Activated T-cell treated with anti-CD3 and anti-CD28 coated beads, Interleukin-2, amount 50 U/mL, for 72 hours (primary cell): ENCODE data around the gene NKAIN2. TPM values are rescaled to one million over a fixed set of nuclear protein-coding genes. Genes with fewer than 3 reads are reported as not detected.
A peak's percentile ranks its signal among the peaks of the same experiment; 100 is the strongest.

ENCODE experiments used
- ATAC-seq, 2 donors: fragments of 150-1000 bp; cut with Tn5 transposase; replicated peaks in 1 of 2; 2 replicates each; pipeline ENCODE4 v1.10.0; 2021; ENCODE audit warnings: moderate library complexity in 2 of 2, mild to moderate bottlenecking in 1 of 2
- DNase-seq, 2 donors: peaks; one replicate each; pipeline ENCODE4 v3.0.0; 2021 to 2022; ENCODE audit warnings: mixed read lengths in 1 of 2
- H3K27ac Mint-ChIP-seq: one replicate; pipeline ENCODE4 v1.8.0; 2022; ENCODE audit warnings: mild to moderate bottlenecking, moderate library complexity, mixed read lengths
- H3K27me3 Mint-ChIP-seq: one replicate; pipeline ENCODE4 v1.8.0; 2022; ENCODE audit warnings: low read depth, mixed read lengths
- H3K36me3 Mint-ChIP-seq, 2 donors: one replicate each; pipeline ENCODE4 v1.8.0; 2022; ENCODE audit warnings: mixed read lengths in 2 of 2, mild to moderate bottlenecking in 1 of 2; ENCODE audit not compliant: insufficient read depth in 2 of 2
- H3K4me1 Mint-ChIP-seq: one replicate; pipeline ENCODE4 v1.8.0; 2022; ENCODE audit warnings: low read depth, mixed read lengths
- H3K4me3 Mint-ChIP-seq, 2 donors: one replicate each; pipeline ENCODE4 v1.8.0; 2022; ENCODE audit warnings: mild to moderate bottlenecking in 2 of 2, mixed read lengths in 2 of 2, moderate library complexity in 2 of 2
- H3K9me3 Mint-ChIP-seq, 2 donors: one replicate each; pipeline ENCODE4 v1.8.0; 2022; ENCODE audit warnings: mixed read lengths in 2 of 2
- total RNA-seq, 2 donors: library from RNA; stranded (reverse); gene quantifications; one replicate each; pipeline ENCODE4 v1.2.3, GENCODE V29; 2022

Gene NKAIN2
- total RNA-seq = not detected

GRCh38 chr6:123803504-123804013 lies at the start of gene NKAIN2:
TSS of gene NKAIN2 (plus strand) at chr6:123803865.
- no peak within 1 kb of the TSS for H3K27ac Mint-ChIP-seq
- peaks cover 9% of the 10 kb centered on the region for H3K4me1 Mint-ChIP-seq
- no peak for DNase-seq
- H3K27me3 Mint-ChIP-seq = peaks cover 31% of the 10 kb centered on the region
- H3K9me3 Mint-ChIP-seq = no peaks in the 10 kb centered on the region
- peaks cover 0 to 2% of the 10 kb centered on the region in 2 donors for H3K36me3 Mint-ChIP-seq
- H3K4me3 Mint-ChIP-seq = peak within 1 kb of the TSS; percentile 82 to 85
- peak; percentile 50 to 54 for ATAC-seq

- no peak overlapping the region for H3K4me3 Mint-ChIP-seq
- H3K9me3 Mint-ChIP-seq = no peaks in the 10 kb centered on the region
- no peaks in the 10 kb centered on the region for H3K36me3 Mint-ChIP-seq
- no peaks in the 10 kb centered on the region for H3K4me1 Mint-ChIP-seq
- no peak overlapping the region for H3K27ac Mint-ChIP-seq
- ATAC-seq (no peak), DNase-seq (no peak)
- no peaks in the 10 kb centered on the region for H3K27me3 Mint-ChIP-seq
Measured at GRCh38 chr6:123759472-123759871, 44.2 kb upstream of the NKAIN2 start.

GRCh38 chr6:123763904-123764303 lies 39.8 kb upstream of the NKAIN2 start:
- Mint-ChIP-seq H3K4me1 (no peaks in the 10 kb centered on the region), H3K9me3 (no peaks in the 10 kb centered on the region), H3K36me3 (no peaks in the 10 kb centered on the region), H3K27ac (no peak overlapping the region), H3K27me3 (no peaks in the 10 kb centered on the region), H3K4me3 (no peak overlapping the region)
- ATAC-seq = no peak
- no peak for DNase-seq

- DNase-seq (no peak), ATAC-seq (no peak)
- Mint-ChIP-seq H3K4me3 (no peak overlapping the region), H3K36me3 (no peaks in the 10 kb centered on the region), H3K27me3 (no peaks in the 10 kb centered on the region), H3K4me1 (no peaks in the 10 kb centered on the region), H3K9me3 (no peaks in the 10 kb centered on the region), H3K27ac (no peak overlapping the region)
Measured at GRCh38 chr6:123764722-123765121, 38.9 kb upstream of the NKAIN2 start.

- no peaks in the 10 kb centered on the region for H3K4me1 Mint-ChIP-seq
- H3K27ac Mint-ChIP-seq = no peak overlapping the region
- H3K36me3 Mint-ChIP-seq = no peaks in the 10 kb centered on the region
- no peak for DNase-seq
- no peaks in the 10 kb centered on the region for H3K27me3 Mint-ChIP-seq
- H3K9me3 Mint-ChIP-seq = peaks cover 0 to 2% of the 10 kb centered on the region in 2 donors
- H3K4me3 Mint-ChIP-seq = no peak overlapping the region
- no peak for ATAC-seq
Measured at GRCh38 chr6:123768921-123769320, 34.7 kb upstream of the NKAIN2 start.

- Mint-ChIP-seq H3K4me3 (no peak overlapping the region), H3K9me3 (peaks cover 0 to 2% of the 10 kb centered on the region in 2 donors), H3K4me1 (no peaks in the 10 kb centered on the region), H3K27ac (no peak overlapping the region), H3K36me3 (no peaks in the 10 kb centered on the region), H3K27me3 (no peaks in the 10 kb centered on the region)
- no peak for DNase-seq
- no peak for ATAC-seq
Measured at GRCh38 chr6:123769431-123769830, 34.2 kb upstream of the NKAIN2 start.

- H3K27me3 Mint-ChIP-seq = no peaks in the 10 kb centered on the region
- H3K27ac Mint-ChIP-seq = no peak overlapping the region
- ATAC-seq = no peak
- H3K4me1 Mint-ChIP-seq = no peaks in the 10 kb centered on the region
- peaks cover 0 to 2% of the 10 kb centered on the region in 2 donors for H3K9me3 Mint-ChIP-seq
- H3K36me3 Mint-ChIP-seq = no peaks in the 10 kb centered on the region
- no peak for DNase-seq
- H3K4me3 Mint-ChIP-seq = no peak overlapping the region
Measured at GRCh38 chr6:123770247-123770949, 33.3 kb upstream of the NKAIN2 start.

- Mint-ChIP-seq H3K36me3 (no peaks in the 10 kb centered on the region), H3K27ac (no peak overlapping the region), H3K4me3 (no peak overlapping the region), H3K4me1 (no peaks in the 10 kb centered on the region), H3K27me3 (no peaks in the 10 kb centered on the region), H3K9me3 (peaks cover 0 to 2% of the 10 kb centered on the region in 2 donors)
- no peak for ATAC-seq
- no peak for DNase-seq
Measured at GRCh38 chr6:123771126-123771525, 32.5 kb upstream of the NKAIN2 start.

GRCh38 chr6:123777563-123777962 lies 26.1 kb upstream of the NKAIN2 start:
- H3K27ac Mint-ChIP-seq = no peak overlapping the region

GRCh38 chr6:123780021-123780420 lies 23.6 kb upstream of the NKAIN2 start:
- no peak overlapping the region for H3K4me3 Mint-ChIP-seq
- DNase-seq (no peak), ATAC-seq (no peak)
- no peaks in the 10 kb centered on the region for H3K4me1 Mint-ChIP-seq
- H3K36me3 Mint-ChIP-seq = no peaks in the 10 kb centered on the region
- no peaks in the 10 kb centered on the region for H3K9me3 Mint-ChIP-seq
- peaks cover 7% of the 10 kb centered on the region for H3K27me3 Mint-ChIP-seq
- H3K27ac Mint-ChIP-seq = no peak overlapping the region

More at GRCh38 chr6:123777563-123777962, 26.1 kb upstream of the NKAIN2 start:
- ATAC-seq (no peak), DNase-seq (no peak)
- H3K36me3 Mint-ChIP-seq = no peaks in the 10 kb centered on the region
- peaks cover 7% of the 10 kb centered on the region for H3K27me3 Mint-ChIP-seq
- H3K9me3 Mint-ChIP-seq = no peaks in the 10 kb centered on the region
- H3K4me1 Mint-ChIP-seq = no peaks in the 10 kb centered on the region
- no peak overlapping the region for H3K4me3 Mint-ChIP-seq

- no peaks in the 10 kb centered on the region for H3K36me3 Mint-ChIP-seq
- peaks cover 7% of the 10 kb centered on the region for H3K27me3 Mint-ChIP-seq
- DNase-seq (no peak), ATAC-seq (no peak)
- H3K27ac Mint-ChIP-seq = no peak overlapping the region
- H3K4me3 Mint-ChIP-seq = no peak overlapping the region
- no peaks in the 10 kb centered on the region for H3K9me3 Mint-ChIP-seq
- no peaks in the 10 kb centered on the region for H3K4me1 Mint-ChIP-seq
Measured at GRCh38 chr6:123784330-123784729, 19.3 kb upstream of the NKAIN2 start.

GRCh38 chr6:123785039-123785438 lies 18.6 kb upstream of the NKAIN2 start:
- peaks cover 7% of the 10 kb centered on the region for H3K27me3 Mint-ChIP-seq
- no peak overlapping the region for H3K4me3 Mint-ChIP-seq
- no peaks in the 10 kb centered on the region for H3K4me1 Mint-ChIP-seq
- DNase-seq (no peak), ATAC-seq (no peak)
- H3K9me3 Mint-ChIP-seq = no peaks in the 10 kb centered on the region
- no peak overlapping the region for H3K27ac Mint-ChIP-seq
- no peaks in the 10 kb centered on the region for H3K36me3 Mint-ChIP-seq

- ATAC-seq (no peak), DNase-seq (no peak)
- Mint-ChIP-seq H3K27ac (no peak overlapping the region), H3K36me3 (no peaks in the 10 kb centered on the region), H3K4me3 (no peak overlapping the region), H3K27me3 (no peaks in the 10 kb centered on the region), H3K4me1 (no peaks in the 10 kb centered on the region), H3K9me3 (no peaks in the 10 kb centered on the region)
Measured at GRCh38 chr6:123788319-123788718, 15.3 kb upstream of the NKAIN2 start.

- H3K9me3 Mint-ChIP-seq = peaks cover 0 to 3% of the 10 kb centered on the region in 2 donors
- no peaks in the 10 kb centered on the region for H3K27me3 Mint-ChIP-seq
- DNase-seq (no peak), ATAC-seq (no peak)
- H3K36me3 Mint-ChIP-seq = no peaks in the 10 kb centered on the region
- no peak overlapping the region for H3K4me3 Mint-ChIP-seq
- H3K27ac Mint-ChIP-seq = no peak overlapping the region
- no peaks in the 10 kb centered on the region for H3K4me1 Mint-ChIP-seq
Measured at GRCh38 chr6:123794190-123794589, 9.5 kb upstream of the NKAIN2 start.
